Pancreas (tissue), 10 donors: Measurements from ENCODE around the gene DUOX1. TPM values are rescaled to one million over a fixed set of nuclear protein-coding genes. Genes with fewer than 3 reads are reported as not detected.

Experiments
- ATAC-seq, 4 donors: fragments of 200-7000 bp; cut with Tn5 transposase; one replicate each; pipeline versions ENCODE4 v1.8.0 to v1.9.1; 2020; ENCODE audit warnings: mild to moderate bottlenecking in 4 of 4, moderate library complexity in 4 of 4
- DNase-seq, 6 donors: peaks; one replicate each; pipeline ENCODE4 v3.0.0-alpha.2; 2020
- FAIRE-seq: peaks from 2 replicates; lab custom pipeline; 2012; peaks lifted over from hg19 to GRCh38; lab: Jason Lieb, UNC
- H3K27ac ChIP-seq, 4 donors: fragments of 200-600 bp; sonication (generic); 1 replicate in 3 of 4; 2 replicates in 1 of 4; pipeline versions ENCODE4 v1.5.0 to v1.8.0; 2020
- H3K27me3 ChIP-seq, 4 donors: fragments of 200-600 bp; one replicate each; pipeline ENCODE4 v1.8.0; 2021
- H3K36me3 ChIP-seq, 3 donors: fragments of 200-600 bp; sonication (generic) in 1 of 3; one replicate each; pipeline versions ENCODE4 v1.5.0 to v1.8.0; 2020 to 2021
- H3K4me1 ChIP-seq, 3 donors: fragments of 200-600 bp; one replicate each; pipeline ENCODE4 v1.8.0; 2021
- H3K4me3 ChIP-seq, 4 donors: fragments of 200-600 bp; sonication (generic) in 2 of 4; one replicate each; pipeline versions ENCODE4 v1.5.0 to v1.8.0; 2020 to 2021
- H3K9me3 ChIP-seq, 4 donors: fragments of 200-600 bp; one replicate each; pipeline ENCODE4 v1.8.0; 2021
- CTCF ChIP-seq, 4 donors: fragments of 200-600 bp; sonication (generic) in 3 of 4; IDR thresholded peaks; one replicate each; pipeline versions ENCODE4 v1.5.0 to v1.8.0; 2021; ENCODE audit warnings: antibody characterized with exemption in 4 of 4
- WGBS, 2 donors: extraction: QIAGEN DNeasy Blood & Tissue Kit; methylation state at CpG; one replicate each; pipeline ENCODE4 v1.1.7; 2013; 5-methylcytosine and 5-hydroxymethylcytosine counted together
- intact Hi-C, 3 donors: fragments of 100-400 bp; cut with DNase I; formaldehyde crosslinking; loops; one replicate each; pipeline versions ENCODE4 v1.11.1 to v1.14.2; 2022
- polyA plus RNA-seq, 2 donors: library from polyadenylated mRNA; stranded (reverse); fragments of 200-250 nt; gene quantifications; one replicate each; pipeline ENCODE4 v1.2.3, GENCODE V29; 2013
- total RNA-seq, 6 donors: library from RNA; stranded (reverse); fragmentation: NEBNext Ultra II Directional in 4 of 6; extraction: Animal tissue kit (Norgen Biotek cat#: 25700) in 4 of 6; gene quantifications; one replicate each; pipeline versions ENCODE4 v1.2.1 to v1.2.4, GENCODE V29; 2021 to 2023
- donor health status: healthy with polysubstance abuse.
- donor health status: DM: no; HTN: no; CAD: no; lungs with moderate emphysema.
- donor health status: DM: no; HTN: no; CAD: no.
- donor health status: control.
- donor health status: control.
- donor health status: Bipolar disorder and iron deficiency.
- donor health status: DM: yes; HTN: yes; CAD: no.
- donor health status: DM: no; HTN: no; CAD: no.
- donor health status: DM: no; HTN: no; CAD: no.
- donor health status: DM: yes; HTN: yes; CAD: no.

Gene DUOX1
- total and polyA plus RNA-seq, 8 donors: 0.14 to 0.97 (median 0.42) TPM

- TF ChIP-seq CTCF (IDR thresholded peaks at IDR 0.05): no peak
- WGBS, 2 donors: 71 to 77% methylated on average over 12 of the region's 12 CpGs
- DNase-seq (no peak), FAIRE-seq (no peak), ATAC-seq (no peak)
- Histone ChIP-seq H3K27me3 (no peaks in the 10 kb centered on the region), H3K36me3 (no peaks in the 10 kb centered on the region), H3K4me1 (no peaks in the 10 kb centered on the region), H3K4me3 (no peak overlapping the region), H3K27ac (no peak overlapping the region), H3K9me3 (no peaks in the 10 kb centered on the region)
- intact Hi-C loops: no loop called here
These were observed 9.3 kb downstream of the DUOX1 start for GRCh38 chr15:45138814-45139765.

- 73 to 74% methylated on average over 6 of the region's 6 CpGs for WGBS, 2 donors
- H3K4me3 ChIP-seq: no peak overlapping the region
- no peak overlapping the region for H3K27ac ChIP-seq
- H3K36me3 ChIP-seq: no peaks in the 10 kb centered on the region
- no peaks in the 10 kb centered on the region for H3K27me3 ChIP-seq
- H3K9me3 ChIP-seq: no peaks in the 10 kb centered on the region
- TF ChIP-seq CTCF (IDR thresholded peaks at IDR 0.05): no peak
- FAIRE-seq (no peak), ATAC-seq (no peak), DNase-seq (no peak)
- no peaks in the 10 kb centered on the region for H3K4me1 ChIP-seq
- intact Hi-C loops: no loop called here
These were observed 10.0 kb downstream of the DUOX1 start for GRCh38 chr15:45139770-45140169.

- no peak for ATAC-seq
- FAIRE-seq: no peak
- no peaks in the 10 kb centered on the region for H3K36me3 ChIP-seq
- H3K27me3 ChIP-seq: no peaks in the 10 kb centered on the region
- no peaks in the 10 kb centered on the region for H3K9me3 ChIP-seq
- H3K4me1 ChIP-seq: no peaks in the 10 kb centered on the region
- intact Hi-C loops: no loop called here
- DNase-seq: no peak
- 90 to 93% methylated on average over 9 to 10 of the region's 10 CpGs for WGBS, 2 donors
- H3K27ac ChIP-seq: no peak overlapping the region
- no peak overlapping the region for H3K4me3 ChIP-seq
- TF ChIP-seq CTCF (IDR thresholded peaks at IDR 0.05): no peak
These were observed 10.9 kb downstream of the DUOX1 start for GRCh38 chr15:45140557-45141250.

DNA sequence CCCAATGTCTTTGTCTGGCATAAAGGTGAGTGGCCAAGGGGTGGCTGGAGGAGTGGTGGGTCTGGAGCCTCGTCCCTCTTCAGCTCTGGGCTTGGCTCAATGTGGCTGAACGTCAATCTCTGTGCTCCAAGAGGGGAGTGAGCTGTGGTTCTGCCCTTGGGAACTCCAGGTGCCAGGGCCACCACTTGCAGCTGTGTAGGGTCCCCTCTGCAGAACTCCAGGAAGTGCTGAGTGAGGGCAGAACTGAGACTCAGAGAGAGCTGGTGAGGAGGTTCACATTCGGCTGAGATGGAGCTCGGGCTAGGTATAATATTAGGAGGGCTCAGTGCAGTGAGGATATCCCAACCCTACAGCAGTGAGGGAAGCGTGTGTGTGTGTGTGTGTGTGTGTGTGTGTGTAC, 11.6 kb downstream of the DUOX1 start:
- no peak for FAIRE-seq
- H3K36me3 ChIP-seq: no peaks in the 10 kb centered on the region
- no peak for DNase-seq
- intact Hi-C loops: no loop called here
- no peak for ATAC-seq
- no peak overlapping the region for H3K27ac ChIP-seq
- no peak overlapping the region for H3K4me3 ChIP-seq
- H3K4me1 ChIP-seq: no peaks in the 10 kb centered on the region
- WGBS, 2 donors: 70 to 79% methylated on average over 5 of the region's 5 CpGs
- no peaks in the 10 kb centered on the region for H3K27me3 ChIP-seq
- no peak for TF ChIP-seq CTCF (IDR thresholded peaks at IDR 0.05)
- no peaks in the 10 kb centered on the region for H3K9me3 ChIP-seq
